ENCODE results near the gene VCAM1. TPM values are rescaled to one million over a fixed set of nuclear protein-coding genes. Genes with fewer than 3 reads are reported as not detected.
A peak's percentile ranks its signal among the peaks of the same experiment; 100 is the strongest.

The VCAM1 gene
- total RNA-seq, 6 experiments from 2014 or later, result not detected

GRCh38 chr1:100700586-100700985 is 19.0 kb upstream of the VCAM1 start:
- H3K9me3 Mint-ChIP-seq, result no peaks in the 10 kb centered on the region
- no peak for DNase-seq
- no peak overlapping the region for H3K4me3 Mint-ChIP-seq
- no peaks in the 10 kb centered on the region for H3K36me3 Mint-ChIP-seq (ENCODE audit: low read depth)
- no peak for TF ChIP-seq CTCF (IDR thresholded peaks at IDR 0.05)
- H3K27ac Mint-ChIP-seq, result no peak overlapping the region
- peaks cover 1% of the 10 kb centered on the region; the same call in 1 of the 2 replicates for H3K27me3 Mint-ChIP-seq (ENCODE audit: insufficient read depth)
- no peaks in the 10 kb centered on the region; the same call in 1 of the 2 replicates for H3K4me1 Mint-ChIP-seq (ENCODE audit: low read depth)

- peaks cover 1% of the 10 kb centered on the region; the same call in 1 of the 2 replicates for H3K27me3 Mint-ChIP-seq (ENCODE audit: insufficient read depth)
- no peaks in the 10 kb centered on the region for H3K36me3 Mint-ChIP-seq (ENCODE audit: low read depth)
- TF ChIP-seq CTCF (IDR thresholded peaks at IDR 0.05), result no peak
- no peaks in the 10 kb centered on the region for H3K9me3 Mint-ChIP-seq
- no peaks in the 10 kb centered on the region; the same call in 1 of the 2 replicates for H3K4me1 Mint-ChIP-seq (ENCODE audit: low read depth)
- H3K27ac Mint-ChIP-seq, result no peak overlapping the region
- no peak overlapping the region for H3K4me3 Mint-ChIP-seq
- DNase-seq, result no peak
Measured at GRCh38 chr1:100703052-100703451, 16.5 kb upstream of the VCAM1 start.

GRCh38 chr1:100703716-100704115 is 15.8 kb upstream of the VCAM1 start:
- H3K27me3 Mint-ChIP-seq (ENCODE audit: insufficient read depth), result peaks cover 1% of the 10 kb centered on the region; the same call in 1 of the 2 replicates
- no peaks in the 10 kb centered on the region; the same call in 1 of the 2 replicates for H3K4me1 Mint-ChIP-seq (ENCODE audit: low read depth)
- H3K36me3 Mint-ChIP-seq (ENCODE audit: low read depth), result no peaks in the 10 kb centered on the region
- no peaks in the 10 kb centered on the region for H3K9me3 Mint-ChIP-seq
- TF ChIP-seq CTCF (IDR thresholded peaks at IDR 0.05), result no peak
- no peak overlapping the region for H3K4me3 Mint-ChIP-seq
- no peak overlapping the region for H3K27ac Mint-ChIP-seq
- peak; percentile 8 for DNase-seq

GRCh38 chr1:100704473-100704872 is 15.1 kb upstream of the VCAM1 start:
- Mint-ChIP-seq H3K36me3 (ENCODE audit: low read depth) (no peaks in the 10 kb centered on the region), H3K27ac (no peak overlapping the region), H3K4me1 (ENCODE audit: low read depth) (no peaks in the 10 kb centered on the region; the same call in 1 of the 2 replicates), H3K4me3 (no peak overlapping the region), H3K9me3 (no peaks in the 10 kb centered on the region), H3K27me3 (ENCODE audit: insufficient read depth) (peaks cover 1% of the 10 kb centered on the region; the same call in 1 of the 2 replicates)
- DNase-seq, result no peak
- no peak for TF ChIP-seq CTCF (IDR thresholded peaks at IDR 0.05)

- no peak for DNase-seq
- H3K27ac Mint-ChIP-seq, result no peak overlapping the region
- H3K9me3 Mint-ChIP-seq, result no peaks in the 10 kb centered on the region
- H3K4me1 Mint-ChIP-seq (ENCODE audit: low read depth), result peaks cover 2% of the 10 kb centered on the region; the same call in 1 of the 2 replicates
- TF ChIP-seq CTCF (IDR thresholded peaks at IDR 0.05), result no peak
- no peaks in the 10 kb centered on the region; the same call in 1 of the 2 replicates for H3K36me3 Mint-ChIP-seq (ENCODE audit: low read depth)
- peaks cover 1% of the 10 kb centered on the region; the same call in 1 of the 2 replicates for H3K27me3 Mint-ChIP-seq (ENCODE audit: insufficient read depth)
- no peak overlapping the region for H3K4me3 Mint-ChIP-seq
Measured at GRCh38 chr1:100706296-100706695, 13.2 kb upstream of the VCAM1 start.
